HG02571 (cell line): Measurements from ENCODE around the gene CHPF.

Experiments used
- ATAC-seq: cut with Tn5 transposase; IDR thresholded peaks from one replicate; pipeline ENCODE4 v1.9.1; 2021; ENCODE audit warnings: mild to moderate bottlenecking, moderate library complexity; ENCODE audit not compliant: unreplicated experiment

CHPF gene, protein sequence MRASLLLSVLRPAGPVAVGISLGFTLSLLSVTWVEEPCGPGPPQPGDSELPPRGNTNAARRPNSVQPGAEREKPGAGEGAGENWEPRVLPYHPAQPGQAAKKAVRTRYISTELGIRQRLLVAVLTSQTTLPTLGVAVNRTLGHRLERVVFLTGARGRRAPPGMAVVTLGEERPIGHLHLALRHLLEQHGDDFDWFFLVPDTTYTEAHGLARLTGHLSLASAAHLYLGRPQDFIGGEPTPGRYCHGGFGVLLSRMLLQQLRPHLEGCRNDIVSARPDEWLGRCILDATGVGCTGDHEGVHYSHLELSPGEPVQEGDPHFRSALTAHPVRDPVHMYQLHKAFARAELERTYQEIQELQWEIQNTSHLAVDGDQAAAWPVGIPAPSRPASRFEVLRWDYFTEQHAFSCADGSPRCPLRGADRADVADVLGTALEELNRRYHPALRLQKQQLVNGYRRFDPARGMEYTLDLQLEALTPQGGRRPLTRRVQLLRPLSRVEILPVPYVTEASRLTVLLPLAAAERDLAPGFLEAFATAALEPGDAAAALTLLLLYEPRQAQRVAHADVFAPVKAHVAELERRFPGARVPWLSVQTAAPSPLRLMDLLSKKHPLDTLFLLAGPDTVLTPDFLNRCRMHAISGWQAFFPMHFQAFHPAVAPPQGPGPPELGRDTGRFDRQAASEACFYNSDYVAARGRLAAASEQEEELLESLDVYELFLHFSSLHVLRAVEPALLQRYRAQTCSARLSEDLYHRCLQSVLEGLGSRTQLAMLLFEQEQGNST

DNA sequence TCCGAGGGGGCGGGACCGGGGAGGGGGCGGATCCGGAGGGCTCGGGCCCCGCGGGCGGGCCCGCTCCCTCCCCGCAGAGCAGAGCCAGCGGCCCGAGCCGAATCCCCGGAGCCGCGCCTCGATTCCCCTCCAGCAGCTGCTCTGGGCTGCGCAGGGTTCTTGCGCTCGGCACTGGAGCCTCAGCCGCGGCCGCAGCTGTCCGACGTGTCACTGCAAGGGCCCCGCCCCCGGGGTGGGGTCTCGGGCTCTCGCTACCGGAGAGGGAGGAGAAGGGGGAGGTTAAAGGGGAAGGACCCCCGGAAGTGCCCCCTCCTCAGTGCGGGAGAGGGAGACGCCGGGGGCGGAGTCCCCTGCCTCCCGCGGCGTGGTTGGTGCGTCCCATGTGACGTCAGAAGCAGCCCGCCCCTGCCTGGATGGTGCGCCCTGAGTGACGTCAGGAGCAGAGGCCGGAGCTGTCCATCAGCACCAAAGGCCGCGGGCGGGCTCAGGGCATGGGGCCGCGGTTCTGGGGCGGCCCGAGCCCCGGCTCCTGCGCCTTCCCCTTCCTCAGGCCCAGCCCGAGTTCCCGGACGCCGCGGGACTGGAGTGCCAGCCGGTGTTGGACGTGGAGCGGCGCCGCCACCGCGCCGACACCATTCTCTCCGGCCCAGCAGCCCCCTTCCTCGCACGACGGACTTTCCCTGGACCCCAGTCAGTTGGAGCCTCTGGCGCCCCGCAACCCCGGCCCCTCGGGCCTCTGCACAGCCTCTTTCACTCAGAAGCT, at the start of gene CHPF, which contains the start of gene TMEM198:
CHPF (minus strand) TSS at position 214 of the 763 bp plus-strand sequence. CDS start 271 bp downstream, outside the sequence.
TMEM198 (plus strand) TSS at position 433 of the 763 bp plus-strand sequence. CDS start 700 bp downstream, outside the sequence.
- peak; percentile 80 for ATAC-seq

DNA sequence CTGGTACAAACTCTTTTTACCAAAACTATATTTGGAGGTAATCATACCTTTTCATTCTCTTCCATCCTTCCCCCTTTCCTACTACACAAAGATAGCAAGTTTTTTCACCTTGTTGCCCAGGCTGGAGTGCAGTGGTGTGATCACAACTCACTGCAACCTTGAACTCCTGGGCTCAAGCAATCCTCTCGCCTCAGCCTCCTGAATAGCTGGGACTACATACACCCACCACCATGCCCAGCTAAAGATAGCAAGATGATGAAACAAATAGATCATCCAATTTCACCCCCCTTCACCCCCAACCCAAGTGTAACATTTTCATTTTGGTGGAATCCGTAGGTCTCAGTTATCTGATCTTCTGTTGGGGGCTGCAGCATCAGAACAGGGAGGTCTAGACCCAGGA, 49.5 kb upstream of the CHPF start:
- no peak for ATAC-seq

DNA sequence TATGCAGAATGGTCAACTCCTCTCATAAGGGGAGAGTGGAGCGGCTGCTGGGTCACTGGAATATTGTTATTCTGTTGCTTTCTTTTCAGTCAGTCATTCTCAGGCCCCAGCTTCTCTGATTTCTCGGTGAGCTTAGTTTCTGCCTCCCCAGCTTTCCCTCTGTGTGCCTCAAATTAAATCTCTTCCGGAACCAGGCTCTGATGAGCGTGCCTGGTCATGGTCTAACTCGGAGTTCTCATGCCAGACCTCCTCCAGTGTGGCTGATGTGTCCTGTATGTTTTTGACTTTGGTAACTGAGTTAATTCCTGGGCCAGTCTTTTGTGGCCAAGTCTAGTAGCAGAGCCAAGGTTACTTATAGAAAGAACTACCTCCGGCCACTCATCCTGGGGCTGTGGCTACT, 49.1 kb upstream of the CHPF start:
- ATAC-seq: no peak

DNA sequence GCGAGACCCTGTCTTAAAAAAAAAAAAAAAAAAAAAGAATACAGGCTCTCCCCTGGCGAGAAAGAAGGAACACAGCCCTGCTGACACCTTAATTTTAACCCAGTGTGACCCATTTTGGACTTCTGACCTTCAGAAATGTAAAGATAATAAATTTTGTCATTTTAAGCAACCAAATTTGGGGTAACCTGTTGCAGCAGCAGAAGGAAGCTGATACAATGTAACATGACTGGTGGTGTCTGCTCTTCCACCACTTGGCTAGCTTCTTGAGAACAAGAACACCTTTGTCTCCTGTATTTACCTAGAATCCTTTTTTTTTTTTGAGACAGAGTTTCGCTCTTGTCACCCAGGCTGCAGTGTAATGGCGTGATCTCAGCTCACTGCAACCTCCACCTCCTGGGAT, 47.5 kb upstream of the CHPF start:
- ATAC-seq: no peak

DNA sequence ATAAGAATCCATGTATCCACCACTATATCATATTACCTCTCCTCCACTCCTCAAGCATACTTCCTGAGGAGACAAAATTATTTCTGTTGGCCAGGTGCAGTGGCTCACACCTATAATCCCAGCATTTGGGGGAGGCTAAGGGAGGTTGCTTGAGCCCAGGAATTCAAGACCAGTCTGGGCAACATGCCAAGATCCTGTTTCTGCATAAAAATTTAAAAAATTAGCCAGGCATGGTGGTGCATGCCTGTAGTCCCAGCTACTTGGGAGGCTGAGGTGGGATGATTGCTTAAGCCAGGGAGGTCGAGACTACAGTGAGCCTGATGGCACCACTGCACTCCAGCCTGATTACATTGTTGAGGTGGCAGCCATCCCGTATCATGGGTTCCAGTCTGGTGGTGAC, 37.7 kb upstream of the CHPF start:
- ATAC-seq: no peak

DNA sequence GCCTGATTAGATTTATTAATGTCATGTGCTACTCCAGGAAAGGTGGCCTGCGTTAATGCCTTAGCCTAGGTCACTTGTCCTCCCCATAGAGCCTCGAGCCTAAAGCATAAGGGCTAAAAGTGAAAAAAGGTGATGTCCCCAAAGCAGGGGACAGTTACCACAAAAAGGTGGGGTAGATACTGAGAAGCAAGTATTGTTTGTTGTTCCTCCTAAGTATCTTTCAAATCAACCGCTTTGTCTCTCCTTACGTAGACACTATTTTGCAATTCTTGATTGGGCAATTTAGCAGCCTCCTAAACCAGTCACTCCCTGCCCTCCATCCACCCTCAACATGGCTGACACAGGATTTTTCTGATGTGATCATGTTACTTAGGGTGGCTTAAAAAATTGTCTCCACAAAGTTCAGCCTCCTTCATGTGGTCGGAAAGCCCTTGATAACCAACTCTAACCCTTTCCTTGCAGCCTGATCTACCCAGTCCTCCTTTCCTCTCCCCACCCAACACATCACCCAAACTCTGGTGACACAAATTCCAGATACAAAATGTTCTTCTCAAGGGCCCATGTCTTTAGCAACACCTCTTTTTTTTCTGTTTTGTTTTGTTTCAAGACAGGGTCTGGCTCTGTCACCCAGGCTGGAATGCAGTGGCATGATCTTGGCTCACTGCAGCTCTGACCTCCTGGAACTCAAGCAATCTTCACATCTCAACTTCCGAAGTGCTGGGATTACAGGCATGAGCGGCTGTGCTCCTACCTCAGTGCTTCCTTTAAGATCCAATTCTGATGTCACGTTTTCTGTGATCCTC, 35.4 kb upstream of the CHPF start:
- ATAC-seq: no peak

DNA sequence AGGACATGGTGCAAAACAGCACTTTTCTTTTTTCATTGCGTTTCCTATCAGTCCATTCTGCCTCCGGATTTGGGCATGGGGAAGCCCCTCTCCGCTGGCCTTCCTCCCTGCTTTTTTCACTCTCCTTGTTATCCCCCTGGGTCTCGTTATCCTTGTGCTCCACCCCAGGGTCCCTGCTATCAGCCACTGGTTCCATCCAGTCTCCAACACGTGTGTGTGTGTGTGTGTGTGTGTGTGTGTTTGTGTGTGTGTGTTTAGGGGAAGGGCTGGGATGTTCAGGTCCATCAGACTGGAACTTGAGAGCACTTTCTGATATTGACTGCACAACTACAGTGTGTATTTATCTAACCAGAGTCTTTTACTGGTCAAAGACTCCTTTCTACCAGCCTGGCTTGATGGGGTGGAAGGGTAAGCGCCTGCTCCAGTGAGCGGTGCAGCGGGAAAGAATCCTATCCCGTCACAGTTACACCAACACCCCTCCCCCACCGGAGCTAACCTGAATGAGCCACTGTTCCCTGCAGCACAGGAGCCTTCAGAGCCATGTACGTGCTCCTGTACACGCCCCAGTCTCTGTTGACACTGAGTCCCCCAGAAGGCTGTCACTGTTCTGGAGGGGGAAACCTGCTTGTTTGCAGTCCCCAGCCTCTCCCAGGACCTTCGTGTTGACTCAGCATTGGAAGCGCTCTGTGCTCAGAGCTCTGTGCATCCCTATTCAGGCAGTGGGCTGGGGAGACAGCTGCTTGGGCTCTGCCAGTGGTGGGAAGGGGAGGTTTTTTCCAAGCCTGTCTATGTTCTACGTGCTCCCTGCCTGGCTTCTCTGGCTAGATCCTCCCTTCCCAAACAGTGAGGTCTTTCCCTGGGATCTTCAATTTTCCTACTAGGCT, 33.1 kb upstream of the CHPF start:
- no peak for ATAC-seq

DNA sequence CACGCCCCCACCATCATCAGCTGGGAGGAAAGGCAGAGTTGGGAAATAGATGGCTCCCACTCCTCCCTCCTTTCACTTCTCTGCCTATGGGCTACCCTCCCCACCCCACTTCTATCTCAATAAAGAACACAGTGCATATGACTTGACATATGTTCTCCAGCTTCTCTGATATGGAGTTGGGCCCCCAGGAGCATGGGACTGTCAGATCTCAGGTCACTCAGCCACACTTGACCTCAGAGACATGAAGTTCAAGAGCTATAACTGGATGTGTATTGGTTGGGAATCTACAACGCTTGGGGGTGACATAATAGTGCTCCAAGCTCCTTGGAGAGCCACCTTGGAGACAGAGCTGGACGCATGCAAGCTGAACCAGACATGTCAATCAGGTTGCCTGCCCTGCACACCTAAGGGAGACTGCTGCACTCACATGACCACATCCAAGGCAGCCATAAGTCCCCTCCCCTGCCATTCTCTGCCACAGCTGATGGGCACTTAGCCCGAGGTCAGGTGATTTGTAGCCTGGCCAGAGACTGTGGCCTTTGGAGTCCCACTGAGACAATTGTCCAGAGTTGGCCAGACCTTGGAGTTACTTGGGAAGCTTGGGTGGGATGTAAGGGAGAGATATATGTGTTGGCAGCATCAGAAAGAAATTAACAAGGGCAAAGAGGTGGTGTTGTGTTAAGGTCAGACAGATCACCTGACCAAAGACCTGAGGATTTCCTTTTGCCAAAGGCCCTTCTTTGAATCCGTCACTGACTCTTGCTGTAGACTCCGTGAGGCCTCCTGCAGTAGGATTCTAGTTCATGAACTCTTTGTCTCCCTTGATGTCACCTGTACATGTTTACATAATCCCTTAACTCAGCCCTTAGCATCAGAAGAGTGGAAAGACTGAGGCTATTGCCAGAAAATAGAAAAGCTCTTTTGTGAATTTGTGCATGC, 32.2 kb upstream of the CHPF start:
- no peak for ATAC-seq

DNA sequence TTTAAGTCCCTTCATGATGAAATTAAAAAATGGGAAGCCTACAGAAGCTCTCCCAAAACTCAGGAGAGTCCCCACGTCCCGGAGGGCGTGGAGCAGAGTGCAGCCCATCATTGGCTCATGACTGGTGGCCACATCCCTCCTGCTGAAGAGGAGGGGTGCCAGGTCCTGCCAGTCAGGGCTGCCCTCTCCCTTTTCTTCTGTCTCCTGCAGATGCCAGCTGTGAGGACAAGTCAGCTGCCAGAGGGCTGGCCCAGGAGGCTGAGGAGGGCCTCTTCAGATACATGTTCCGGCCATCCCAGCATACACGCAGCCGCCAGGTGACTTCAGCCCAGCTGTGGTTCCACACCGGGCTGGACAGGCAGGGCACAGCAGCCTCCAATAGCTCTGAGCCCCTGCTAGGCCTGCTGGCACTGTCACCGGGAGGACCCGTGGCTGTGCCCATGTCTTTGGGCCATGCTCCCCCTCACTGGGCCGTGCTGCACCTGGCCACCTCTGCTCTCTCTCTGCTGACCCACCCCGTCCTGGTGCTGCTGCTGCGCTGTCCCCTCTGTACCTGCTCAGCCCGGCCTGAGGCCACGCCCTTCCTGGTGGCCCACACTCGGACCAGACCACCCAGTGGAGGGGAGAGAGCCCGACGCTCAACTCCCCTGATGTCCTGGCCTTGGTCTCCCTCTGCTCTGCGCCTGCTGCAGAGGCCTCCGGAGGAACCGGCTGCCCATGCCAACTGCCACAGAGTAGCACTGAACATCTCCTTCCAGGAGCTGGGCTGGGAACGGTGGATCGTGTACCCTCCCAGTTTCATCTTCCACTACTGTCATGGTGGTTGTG, 31.1 kb upstream of the CHPF start:
- ATAC-seq: no peak

DNA sequence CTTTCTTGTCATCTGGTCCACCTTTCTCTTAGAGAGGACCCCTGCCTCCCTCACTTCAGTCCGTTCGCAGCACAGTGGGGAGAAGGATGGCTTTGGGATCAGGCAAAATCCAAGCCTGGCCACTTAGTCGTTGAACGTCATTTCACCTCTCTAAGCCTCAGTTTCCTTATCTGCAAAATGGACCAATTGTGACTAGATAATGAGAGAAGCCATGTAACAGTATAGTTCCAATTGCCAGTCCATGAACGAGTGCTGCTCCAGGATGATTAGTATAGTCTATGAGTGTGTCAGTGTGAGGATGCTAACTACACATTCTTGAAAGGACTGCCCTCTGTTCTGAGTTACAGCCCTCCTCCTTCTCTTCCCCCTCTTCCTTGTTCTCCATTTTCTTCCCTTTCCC, 29.6 kb upstream of the CHPF start:
- no peak for ATAC-seq

DNA sequence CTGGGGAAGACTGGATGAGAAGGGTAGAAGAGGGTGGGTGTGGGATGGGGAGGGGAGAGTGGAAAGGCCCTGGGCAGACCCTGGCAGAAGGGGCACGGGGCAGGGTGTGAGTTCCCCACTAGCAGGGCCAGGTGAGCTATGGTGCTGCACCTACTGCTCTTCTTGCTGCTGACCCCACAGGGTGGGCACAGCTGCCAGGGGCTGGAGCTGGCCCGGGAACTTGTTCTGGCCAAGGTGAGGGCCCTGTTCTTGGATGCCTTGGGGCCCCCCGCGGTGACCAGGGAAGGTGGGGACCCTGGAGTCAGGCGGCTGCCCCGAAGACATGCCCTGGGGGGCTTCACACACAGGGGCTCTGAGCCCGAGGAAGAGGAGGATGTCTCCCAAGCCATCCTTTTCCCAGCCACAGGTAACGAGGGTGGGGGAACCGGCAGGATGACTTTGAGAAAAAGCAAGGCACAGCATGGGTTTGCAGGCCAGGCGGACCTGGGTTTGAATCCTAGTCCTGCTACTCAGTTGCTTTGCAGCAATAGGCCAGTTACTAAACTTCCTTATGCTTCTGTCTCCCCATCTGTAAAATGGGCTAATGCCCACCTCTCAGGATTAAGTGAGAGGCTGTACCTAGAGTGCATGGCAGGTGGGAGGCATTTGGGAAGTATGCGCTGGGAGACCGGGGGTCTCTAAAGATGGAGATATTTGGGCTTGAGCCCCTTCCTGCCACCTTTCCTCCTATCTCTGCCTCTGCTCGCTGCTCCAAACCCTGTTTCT, 28.8 kb upstream of the CHPF start, which contains the start of gene INHA:
INHA (plus strand) TSS at position 74 of the 765 bp plus-strand sequence; CDS start at position 139, 65 bp downstream.
- no peak for ATAC-seq

DNA sequence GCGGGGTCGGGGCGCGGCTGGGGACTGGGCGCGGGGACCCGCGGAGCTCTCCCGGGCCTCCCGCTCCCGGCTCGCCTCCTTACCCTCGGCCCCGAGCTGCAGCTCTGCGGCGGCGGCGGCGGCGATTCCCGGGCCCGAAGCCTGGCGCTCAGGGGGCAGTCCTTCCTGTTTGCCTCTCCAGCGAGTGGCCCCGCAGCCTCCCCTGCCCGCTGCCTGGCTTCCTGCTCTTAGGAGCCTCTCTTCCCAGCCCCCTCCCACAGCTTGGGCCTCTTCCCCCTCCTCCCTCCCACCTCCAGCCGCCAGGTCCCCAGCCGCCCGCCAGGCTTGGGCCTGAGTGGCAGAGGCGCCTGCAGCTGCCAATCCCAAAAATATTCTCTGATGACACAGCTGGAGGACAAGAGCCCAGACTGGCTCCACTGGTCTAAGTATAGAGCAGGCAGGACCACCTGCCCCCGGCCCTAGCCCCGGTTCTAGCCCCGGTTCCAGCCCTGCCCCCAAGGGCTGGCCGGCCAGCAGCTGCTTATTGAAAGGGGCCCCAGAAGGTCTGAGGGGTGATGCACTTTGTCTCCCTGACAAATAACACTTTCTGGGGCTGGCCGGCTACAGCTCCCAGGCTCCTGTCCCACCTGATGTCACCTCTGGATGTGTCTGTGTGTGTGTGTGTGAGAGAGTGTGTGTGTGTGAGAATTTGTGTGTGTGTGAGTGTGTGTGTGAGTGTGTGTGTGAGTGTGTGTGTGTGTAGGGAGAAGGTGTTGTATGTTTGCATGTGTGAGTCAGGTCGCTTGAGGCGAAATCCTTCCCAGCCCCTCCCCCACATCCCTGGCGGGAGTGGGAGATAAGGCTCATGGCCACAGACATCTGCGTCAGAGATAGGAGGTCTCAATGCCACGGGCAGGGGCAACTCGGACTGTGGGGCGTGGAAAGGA, 28.0 kb upstream of the CHPF start, which contains the start of gene OBSL1:
OBSL1 (minus strand) TSS at position 229 of the 926 bp plus-strand sequence. CDS start 307 bp downstream, outside the sequence.
- ATAC-seq: no peak

DNA sequence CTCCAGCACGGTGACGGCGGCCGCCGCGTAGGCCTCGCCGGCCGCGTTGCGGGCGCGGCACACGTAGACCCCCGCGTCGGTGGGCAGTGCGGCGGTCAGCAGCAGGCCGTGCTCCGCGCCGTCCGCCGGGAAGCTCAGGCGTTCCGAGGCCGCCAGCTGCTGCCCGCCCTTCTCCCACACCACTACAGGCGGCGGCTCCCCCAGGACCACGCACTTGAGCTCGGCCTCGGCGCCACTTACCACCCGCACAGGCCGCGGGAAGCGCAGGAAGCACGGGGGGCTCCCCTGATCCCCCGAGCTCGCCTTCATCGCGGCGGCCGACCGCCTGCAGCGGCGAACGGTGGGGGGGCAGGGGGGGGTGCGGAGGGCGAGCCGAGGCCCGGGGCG, 27.3 kb upstream of the CHPF start:
- ATAC-seq: no peak

DNA sequence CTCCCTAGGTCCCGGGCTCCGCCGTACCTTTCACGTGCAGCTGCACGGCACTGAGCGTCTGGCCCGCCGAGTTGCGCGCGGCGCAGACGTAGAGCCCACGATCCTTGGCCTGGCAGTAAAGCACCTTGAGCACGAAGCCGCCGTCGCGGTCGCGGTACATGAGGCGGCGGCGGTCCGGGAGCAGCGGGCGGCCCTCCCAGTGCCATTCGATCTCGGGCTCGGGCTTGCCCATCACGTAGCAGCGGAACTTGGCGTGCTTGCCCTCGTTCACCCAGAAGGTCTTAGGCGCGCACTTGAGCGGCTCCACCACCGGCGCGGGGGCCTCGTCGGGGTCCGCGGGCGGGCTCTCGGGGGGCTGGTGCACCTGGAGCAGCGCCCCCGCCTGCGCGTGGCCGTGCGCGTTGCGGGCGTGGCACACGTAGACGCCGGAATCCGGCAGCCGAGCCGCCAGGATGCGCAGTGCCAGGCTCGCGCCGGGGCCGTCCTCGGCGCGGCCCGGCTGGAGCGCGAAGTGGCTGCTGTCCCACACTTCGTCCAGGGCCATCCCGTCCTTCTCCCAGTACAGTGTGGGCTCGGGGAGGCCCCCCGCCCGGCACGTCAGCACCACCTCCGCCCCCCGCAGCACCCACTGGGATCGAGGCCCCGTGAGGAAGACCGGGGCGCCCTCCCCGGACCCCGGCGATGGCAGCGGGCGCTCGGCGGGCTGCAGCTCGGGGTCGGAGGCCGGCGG, 26.8 kb upstream of the CHPF start:
- ATAC-seq: no peak

DNA sequence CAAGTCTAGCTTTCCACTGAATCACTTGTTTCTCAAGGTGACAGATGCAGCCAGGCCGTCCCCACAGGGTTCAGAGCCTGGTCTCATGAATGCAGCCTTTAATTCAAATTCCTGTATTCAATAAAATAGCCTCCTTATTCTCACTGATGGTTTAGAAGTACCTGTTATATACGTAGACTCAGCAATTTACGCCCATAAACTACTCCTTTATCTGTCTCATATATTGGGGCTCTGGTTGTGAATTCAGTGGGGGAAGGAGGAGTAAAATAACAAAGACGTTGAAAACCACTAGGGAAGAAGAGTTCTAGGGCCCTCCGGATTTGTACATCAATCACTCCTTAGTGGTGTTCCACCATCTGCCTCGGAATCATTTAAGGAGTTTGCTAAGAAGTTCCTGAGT, 26.0 kb upstream of the CHPF start:
- no peak for ATAC-seq
